Lower leg skin (tissue), 4 donors: ENCODE results near the gene STARD13. TPM values are rescaled to one million over a fixed set of nuclear protein-coding genes. Genes with fewer than 3 reads are reported as not detected.
A peak's percentile ranks its signal among the peaks of the same experiment; 100 is the strongest.

Experiments used
- DNase-seq, 2 donors: peaks; one replicate each; pipeline ENCODE4 v3.0.0-alpha.2; 2019; ENCODE audit warnings: low spot score in 2 of 2
- H3K4me3 ChIP-seq: fragments of 200-600 bp; sonication (generic); 2 replicates; pipeline ENCODE4 v1.5.1; 2017; ENCODE audit warnings: mild to moderate bottlenecking, low read depth; ENCODE audit not compliant: poor library complexity, severe bottlenecking
- CTCF ChIP-seq, 3 donors: fragments of 450-650 bp; IDR thresholded peaks; one replicate each; pipeline ENCODE4 v1.5.1; 2016; ENCODE audit warnings: antibody characterized with exemption in 3 of 3, mild to moderate bottlenecking in 3 of 3, moderate library complexity in 2 of 3
- POLR2A ChIP-seq, 2 donors: fragments of 450-650 bp; IDR thresholded peaks; one replicate each; pipeline ENCODE4 v1.6.1; 2016 to 2017; ENCODE audit warnings: antibody characterized with exemption in 2 of 2, mild to moderate bottlenecking in 1 of 2, moderate library complexity in 1 of 2
- WGBS, 2 donors: methylation state at CpG; one replicate each; pipeline ENCODE4 v1.1.5; 2018; 5-methylcytosine and 5-hydroxymethylcytosine counted together
- intact Hi-C: fragments of 100-400 bp; cut with DNase I; formaldehyde crosslinking; loops from one replicate; pipeline ENCODE4 v1.15.0; 2023; ENCODE audit warnings: low total_unique reads
- total RNA-seq, 4 donors: library from RNA; depleted of rRNA; stranded (reverse); fragments of >200 nt; gene quantifications; one replicate each; pipeline ENCODE4 v1.1.0, GENCODE V29; 2016

Gene STARD13
- total RNA-seq, 4 donors from 2014 or later, result 15.7 to 22.5 (median 19.6) TPM

GRCh38 chr13:33217256-33217655 is 68.3 kb downstream of the STARD13 start:
- WGBS, 2 donors, result 64 to 67% methylated on average over 3 of the region's 3 CpGs
- intact Hi-C loops, result no loop called here
- no peak for TF ChIP-seq POLR2A (IDR thresholded peaks at IDR 0.05)
- no peak for TF ChIP-seq CTCF (IDR thresholded peaks at IDR 0.05)
- DNase-seq, result no peak
- H3K4me3 ChIP-seq, result no peak overlapping the region

- intact Hi-C loops, result no loop called here
- no peak overlapping the region for H3K4me3 ChIP-seq
- no peak for TF ChIP-seq POLR2A (IDR thresholded peaks at IDR 0.05)
- no peak for TF ChIP-seq CTCF (IDR thresholded peaks at IDR 0.05)
- 38 to 48% methylated on average over 6 of the region's 6 CpGs for WGBS, 2 donors
- no peak for DNase-seq
Measured at GRCh38 chr13:33213797-33214196, 71.8 kb downstream of the STARD13 start.

- peak in 1 of 2 donors; percentile 67 for DNase-seq
- intact Hi-C loops, result no loop called here
- 51 to 58% methylated on average over 6 of the region's 6 CpGs for WGBS, 2 donors
- H3K4me3 ChIP-seq, result no peak overlapping the region
- TF ChIP-seq POLR2A (IDR thresholded peaks at IDR 0.05) (no peak), CTCF (IDR thresholded peaks at IDR 0.05) (no peak)
Measured at GRCh38 chr13:33213024-33213768, 72.4 kb downstream of the STARD13 start.

GRCh38 chr13:33212396-33212795 is 73.2 kb downstream of the STARD13 start:
- TF ChIP-seq CTCF (IDR thresholded peaks at IDR 0.05) (no peak), POLR2A (IDR thresholded peaks at IDR 0.05) (no peak)
- intact Hi-C loops, result no loop called here
- DNase-seq, result no peak
- WGBS, 2 donors, result 66 to 83% methylated on average over 3 of the region's 3 CpGs
- H3K4me3 ChIP-seq, result no peak overlapping the region

- TF ChIP-seq CTCF (IDR thresholded peaks at IDR 0.05) (no peak), POLR2A (IDR thresholded peaks at IDR 0.05) (no peak)
- H3K4me3 ChIP-seq, result no peak overlapping the region
- WGBS, 2 donors, result 74 to 79% methylated on average over 2 of the region's 2 CpGs
- intact Hi-C loops, result no loop called here
- no peak for DNase-seq
Measured at GRCh38 chr13:33210090-33210489, 75.5 kb downstream of the STARD13 start.
